SK-N-SH (cell line): Measurements from ENCODE around the gene PRICKLE4. TPM values are rescaled to one million over a fixed set of nuclear protein-coding genes. Genes with fewer than 3 reads are reported as not detected.

Experiments used
- CTCF ChIA-PET: fragments of 300-600, 350-600 bp; formaldehyde crosslinking; extraction: SDS; loops from one replicate; lab custom pipeline; 2021; lab: Yijun Ruan, JAX
- POLR2A ChIA-PET: fragments of 350-600 bp; sonication (Branson Sonifier 250); formaldehyde crosslinking; extraction: SDS; loops from one replicate; lab custom pipeline; 2020; ENCODE audit warnings: antibody characterized with exemption, inconsistent platforms; lab: Yijun Ruan, JAX
- DNase-seq: peaks from one replicate; pipeline ENCODE4 v3.0.0; 2012
- H2AFZ ChIP-seq: fragments of 200-600 bp; sonication (generic); 2 replicates; pipeline ENCODE4 v1.8.1; 2016; ENCODE audit warnings: antibody characterized with exemption, mild to moderate bottlenecking, low read depth
- H3F3A ChIP-seq: fragments of 200-600 bp; sonication (generic); replicated peaks from 2 replicates; pipeline ENCODE3; 2016; ENCODE audit warnings: antibody characterized with exemption, mild to moderate bottlenecking; ENCODE audit not compliant: insufficient read depth
- H3K27ac ChIP-seq, 2 experiments: fragments of 200-500 bp in 1 of 2; fragments of 200-600 bp in 1 of 2; sonication (Bioruptor generic) in 1 of 2; sonication (generic), shearing (Covaris generic) in 1 of 2; 2 replicates each; pipeline versions ENCODE4 v1.5.1 to v1.6.1; 2014 to 2016; ENCODE audit warnings: low read depth in 2 of 2, inconsistent platforms in 1 of 2, low read length in 1 of 2, mild to moderate bottlenecking in 1 of 2, mixed read lengths in 1 of 2
- H3K27me3 ChIP-seq: fragments of 200-600 bp; sonication (generic), shearing (Covaris generic); 2 replicates; pipeline ENCODE4 v1.6.1; 2016; ENCODE audit warnings: mixed run types; ENCODE audit not compliant: insufficient read depth
- H3K36me3 ChIP-seq, 2 experiments: fragments of 200-500 bp in 1 of 2; fragments of 200-600 bp in 1 of 2; sonication (Bioruptor generic) in 1 of 2; sonication (generic) in 1 of 2; replicated peaks in 1 of 2; 2 replicates each; pipeline versions ENCODE3 to v1.5.1; 2014 to 2016; ENCODE audit warnings: low read length in 1 of 2, mild to moderate bottlenecking in 1 of 2; ENCODE audit not compliant: insufficient read depth in 2 of 2, control insufficient read depth in 1 of 2
- H3K4me1 ChIP-seq, 2 experiments: fragments of 200-500 bp in 1 of 2; fragments of 200-600 bp in 1 of 2; sonication (Bioruptor generic) in 1 of 2; sonication (generic), shearing (Covaris generic) in 1 of 2; 2 replicates each; pipeline versions ENCODE4 v1.5.1 to v1.6.1; 2014 to 2016; ENCODE audit warnings: low read depth in 1 of 2, low read length in 1 of 2, mixed run types in 1 of 2; ENCODE audit not compliant: insufficient read depth in 2 of 2, control insufficient read depth in 1 of 2
- H3K4me2 ChIP-seq: fragments of 200-600 bp; sonication (generic), shearing (Covaris generic); 2 replicates; pipeline ENCODE4 v1.6.1; 2017; ENCODE audit warnings: mixed run types
- H3K4me3 ChIP-seq, 2 experiments: fragments of 200-500 bp in 1 of 2; fragments of 200-600 bp in 1 of 2; sonication (Bioruptor generic) in 1 of 2; sonication (generic), shearing (Covaris generic) in 1 of 2; 2 replicates each; pipeline versions ENCODE4 v1.5.1 to v1.8.1; 2014 to 2016; ENCODE audit warnings: low read depth in 2 of 2, inconsistent platforms in 1 of 2, low read length in 1 of 2, mild to moderate bottlenecking in 1 of 2, mixed read lengths in 1 of 2, moderate library complexity in 1 of 2
- H3K79me2 ChIP-seq: fragments of 200-600 bp; sonication (generic); 2 replicates; pipeline ENCODE4 v1.8.1; 2017; ENCODE audit warnings: mild to moderate bottlenecking; ENCODE audit not compliant: insufficient read depth
- H3K9ac ChIP-seq: fragments of 200-600 bp; sonication (generic); 2 replicates; pipeline ENCODE4 v1.6.1; 2017; ENCODE audit warnings: mixed run types
- H3K9me2 ChIP-seq: fragments of 200-600 bp; sonication (generic); 2 replicates; pipeline ENCODE4 v1.6.1; 2017; ENCODE audit warnings: mixed run types
- H3K9me3 ChIP-seq: fragments of 200-600 bp; sonication (generic); 2 replicates; pipeline ENCODE4 v1.6.1; 2017; ENCODE audit warnings: mixed run types, mild to moderate bottlenecking, moderate library complexity
- H4K20me1 ChIP-seq: fragments of 200-600 bp; sonication (generic); 2 replicates; pipeline ENCODE4 v1.6.1; 2017; ENCODE audit warnings: mild to moderate bottlenecking, mixed run types; ENCODE audit not compliant: insufficient read depth
- FOXJ3 ChIP-seq: sonication (generic); formaldehyde crosslinking; IDR thresholded peaks from 2 replicates; pipeline ENCODE4 v1.5.1; 2020; ENCODE audit warnings: mild to moderate bottlenecking, missing genetic modification reagents
- RFX5 ChIP-seq: IDR thresholded peaks from 2 replicates; pipeline ENCODE4 v1.6.1; 2012; ENCODE audit warnings: mild to moderate bottlenecking, improper control_type of control experiment, low read length
- SIN3A ChIP-seq: IDR thresholded peaks from 2 replicates; pipeline ENCODE4 v1.6.1; 2012; ENCODE audit warnings: low read depth, mild to moderate bottlenecking, low read length, moderate library complexity, borderline replicate concordance
- YY1 ChIP-seq: IDR thresholded peaks from 2 replicates; pipeline ENCODE4 v1.4.0; 2012; ENCODE audit warnings: low read depth, mild to moderate bottlenecking
- WGBS: methylation state at CpG from one replicate; pipeline ENCODE4 v1.1.6; 2017; ENCODE audit warnings: low lambda C conversion rate; 5-methylcytosine and 5-hydroxymethylcytosine counted together
- polyA plus RNA-seq, 3 experiments: library from polyadenylated mRNA; depleted of rRNA; stranded (reverse); fragments of >200 nt; gene quantifications; 2 replicates each; pipeline ENCODE4 v1.2.3, GENCODE V29; 2012
- TF ChIP-seq, protein P1 (sequence below): fragments of 200-600 bp; sonication (generic); IDR thresholded peaks from 2 replicates; pipeline ENCODE4 v1.6.1; 2017; ENCODE audit warnings: antibody characterized with exemption, mild to moderate bottlenecking, moderate library complexity
- TF ChIP-seq, protein P2 (sequence below): IDR thresholded peaks from 2 replicates; pipeline ENCODE4; 2012
- TF ChIP-seq, protein P3 (sequence below): fragments of 150-350 bp; IDR thresholded peaks from 2 replicates; pipeline ENCODE4 v1.6.1; 2017; ENCODE audit warnings: antibody characterized with exemption, low read length, low read depth, borderline replicate concordance

The PRICKLE4 gene
- polyA plus RNA-seq, 1 of the 3 experiments (the other 2 are of a cell fraction): 3.9 TPM

DNA sequence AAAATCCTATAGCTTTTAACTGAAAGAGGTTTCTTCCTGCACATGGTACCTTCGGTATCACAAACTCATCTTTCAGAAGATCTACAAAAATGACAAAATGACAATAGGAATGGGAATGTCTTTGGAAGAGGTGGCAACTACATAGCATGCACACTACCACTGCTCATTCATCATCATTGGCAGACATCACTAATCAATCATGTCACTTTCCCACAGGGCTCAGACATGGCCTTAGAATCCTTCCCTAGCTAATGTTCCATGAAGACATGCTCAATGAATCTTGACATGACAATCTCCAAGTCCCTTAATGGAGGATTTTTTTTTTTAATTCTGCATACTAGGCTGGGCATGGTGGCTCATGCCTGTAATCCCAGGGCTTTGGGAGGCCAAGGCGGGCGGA, 30.2 kb upstream of the PRICKLE4 start:
- POLR2A ChIA-PET: no interaction called here
- H3K4me3 ChIP-seq: no peak overlapping the region

DNA sequence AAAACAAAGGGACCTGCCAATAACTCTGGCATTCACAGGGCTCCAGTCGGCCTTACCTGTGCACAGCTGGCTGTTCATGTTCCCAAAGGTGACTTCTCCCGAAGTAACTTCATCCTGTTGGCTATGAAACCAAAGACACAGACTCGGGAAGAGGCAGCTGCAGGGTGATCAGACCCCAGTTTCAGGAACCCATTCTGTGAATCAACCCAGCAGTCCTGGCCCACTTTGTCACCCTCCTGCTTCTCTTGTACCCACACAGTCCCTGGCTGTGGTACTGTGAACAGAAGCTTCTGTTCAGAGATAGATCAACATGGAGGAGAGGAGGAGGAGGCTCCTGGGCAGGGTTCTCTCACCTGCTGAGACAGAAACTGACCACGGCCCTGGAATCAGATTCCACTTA, 24.7 kb upstream of the PRICKLE4 start:
- Histone ChIP-seq H3K27me3 (no peaks in the 10 kb centered on the region), H3K4me3 (no peak overlapping the region), H3K9me2 (no peaks in the 10 kb centered on the region), H2AFZ (no peak overlapping the region), H3K4me1 (peaks cover 0 to 6% of the 10 kb centered on the region in 2 experiments; a peak in 1 of 4 replicates), H3K79me2 (no peaks in the 10 kb centered on the region), H3K4me2 (no peak overlapping the region), H3K9ac (no peak overlapping the region), H3K36me3 (no peaks in the 10 kb centered on the region), H3K9me3 (no peaks in the 10 kb centered on the region), H4K20me1 (no peaks in the 10 kb centered on the region), H3F3A (no peaks in the 10 kb centered on the region), H3K27ac (no peak overlapping the region)
- WGBS: 48% methylated on average over 2 of the region's 4 CpGs
- POLR2A ChIA-PET: no interaction called here
- DNase-seq: no peak
- TF ChIP-seq, protein P1, sequence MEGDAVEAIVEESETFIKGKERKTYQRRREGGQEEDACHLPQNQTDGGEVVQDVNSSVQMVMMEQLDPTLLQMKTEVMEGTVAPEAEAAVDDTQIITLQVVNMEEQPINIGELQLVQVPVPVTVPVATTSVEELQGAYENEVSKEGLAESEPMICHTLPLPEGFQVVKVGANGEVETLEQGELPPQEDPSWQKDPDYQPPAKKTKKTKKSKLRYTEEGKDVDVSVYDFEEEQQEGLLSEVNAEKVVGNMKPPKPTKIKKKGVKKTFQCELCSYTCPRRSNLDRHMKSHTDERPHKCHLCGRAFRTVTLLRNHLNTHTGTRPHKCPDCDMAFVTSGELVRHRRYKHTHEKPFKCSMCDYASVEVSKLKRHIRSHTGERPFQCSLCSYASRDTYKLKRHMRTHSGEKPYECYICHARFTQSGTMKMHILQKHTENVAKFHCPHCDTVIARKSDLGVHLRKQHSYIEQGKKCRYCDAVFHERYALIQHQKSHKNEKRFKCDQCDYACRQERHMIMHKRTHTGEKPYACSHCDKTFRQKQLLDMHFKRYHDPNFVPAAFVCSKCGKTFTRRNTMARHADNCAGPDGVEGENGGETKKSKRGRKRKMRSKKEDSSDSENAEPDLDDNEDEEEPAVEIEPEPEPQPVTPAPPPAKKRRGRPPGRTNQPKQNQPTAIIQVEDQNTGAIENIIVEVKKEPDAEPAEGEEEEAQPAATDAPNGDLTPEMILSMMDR: no peak
- no peak for TF ChIP-seq RFX5
- TF ChIP-seq YY1: no peak
- TF ChIP-seq, protein P2, sequence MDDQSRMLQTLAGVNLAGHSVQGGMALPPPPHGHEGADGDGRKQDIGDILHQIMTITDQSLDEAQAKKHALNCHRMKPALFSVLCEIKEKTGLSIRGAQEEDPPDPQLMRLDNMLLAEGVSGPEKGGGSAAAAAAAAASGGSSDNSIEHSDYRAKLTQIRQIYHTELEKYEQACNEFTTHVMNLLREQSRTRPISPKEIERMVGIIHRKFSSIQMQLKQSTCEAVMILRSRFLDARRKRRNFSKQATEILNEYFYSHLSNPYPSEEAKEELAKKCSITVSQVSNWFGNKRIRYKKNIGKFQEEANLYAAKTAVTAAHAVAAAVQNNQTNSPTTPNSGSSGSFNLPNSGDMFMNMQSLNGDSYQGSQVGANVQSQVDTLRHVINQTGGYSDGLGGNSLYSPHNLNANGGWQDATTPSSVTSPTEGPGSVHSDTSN: no peak
- no peak for TF ChIP-seq SIN3A
- no peak for TF ChIP-seq FOXJ3 (CRISPR knock-in tag)
- CTCF ChIA-PET: interaction anchor here (0.6 to 1.9 kb wide), 3 partner anchors 20 to 68 kb away, joined by 3 to 6 read pairs (median 4); no protein-coding TSS in a partner anchor

More for the DNA sequence above, 30.2 kb upstream of the PRICKLE4 start:
- Histone ChIP-seq H3K79me2 (no peaks in the 10 kb centered on the region), H3K9me3 (no peaks in the 10 kb centered on the region), H4K20me1 (no peaks in the 10 kb centered on the region), H2AFZ (no peak overlapping the region), H3K4me1 (peaks cover 0 to 5% of the 10 kb centered on the region in 2 experiments; a peak in 1 of 4 replicates), H3K36me3 (no peaks in the 10 kb centered on the region), H3K4me2 (no peak overlapping the region), H3K27ac (no peak overlapping the region), H3K9ac (no peak overlapping the region), H3F3A (no peaks in the 10 kb centered on the region), H3K27me3 (no peaks in the 10 kb centered on the region), H3K9me2 (no peaks in the 10 kb centered on the region)
- TF ChIP-seq, protein P3, sequence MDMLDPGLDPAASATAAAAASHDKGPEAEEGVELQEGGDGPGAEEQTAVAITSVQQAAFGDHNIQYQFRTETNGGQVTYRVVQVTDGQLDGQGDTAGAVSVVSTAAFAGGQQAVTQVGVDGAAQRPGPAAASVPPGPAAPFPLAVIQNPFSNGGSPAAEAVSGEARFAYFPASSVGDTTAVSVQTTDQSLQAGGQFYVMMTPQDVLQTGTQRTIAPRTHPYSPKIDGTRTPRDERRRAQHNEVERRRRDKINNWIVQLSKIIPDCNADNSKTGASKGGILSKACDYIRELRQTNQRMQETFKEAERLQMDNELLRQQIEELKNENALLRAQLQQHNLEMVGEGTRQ: no peak
- 82% methylated on average over 3 of the region's 3 CpGs for WGBS
- CTCF ChIA-PET: interaction anchor here (0.8 to 1.1 kb wide), 3 partner anchors 16 to 67 kb away, joined by 3 to 4 read pairs (median 4); no protein-coding TSS in a partner anchor
- no peak for DNase-seq
